B cell (primary cell): Measurements from ENCODE around the gene CNOT1. TPM values are rescaled to one million over a fixed set of nuclear protein-coding genes. Genes with fewer than 3 reads are reported as not detected.

Experiments
- ATAC-seq: fragments of 200-7000 bp; cut with Tn5 transposase; one replicate; pipeline ENCODE4 v1.10.0; 2021; ENCODE audit warnings: low read depth, mild to moderate bottlenecking, moderate number of reproducible peaks, moderate library complexity
- CTCF ChIA-PET: fragments of 350-600 bp; sonication (Branson Sonifier 250); formaldehyde crosslinking; loops from one replicate; lab custom pipeline; 2021; ENCODE audit warnings: antibody characterized with exemption, inconsistent platforms; lab: Charles Lee
- POLR2A ChIA-PET: fragments of 350-600 bp; sonication (Branson Sonifier 250); formaldehyde crosslinking; loops from one replicate; lab custom pipeline; 2021; ENCODE audit warnings: antibody characterized with exemption; lab: Charles Lee
- DNase-seq: peaks from one replicate; pipeline ENCODE4 v3.0.0; 2013
- H2AFZ ChIP-seq: 2 replicates; pipeline ENCODE4 v1.6.1; 2012; ENCODE audit warnings: mild to moderate bottlenecking, low read depth, low read length; ENCODE audit not compliant: insufficient read depth, poor library complexity, severe bottlenecking
- H3K27ac ChIP-seq, 2 donors: 1 replicate in 1 of 2; 2 replicates in 1 of 2; pipeline ENCODE4 v1.5.1; 2012 to 2013; ENCODE audit warnings: low read length in 2 of 2, mild to moderate bottlenecking in 2 of 2, moderate library complexity in 1 of 2
- H3K27me3 ChIP-seq, 4 experiments: fragments of 200-600 bp in 1 of 4; sonication (generic) in 1 of 4; replicated peaks in 1 of 4; 1 replicate in 2 of 4; 2 replicates in 2 of 4; pipeline versions ENCODE4 v1.6.1 to v1.7.0; 2013 to 2016; ENCODE audit warnings: low read length in 3 of 4, mild to moderate bottlenecking in 2 of 4, mixed read lengths in 1 of 4, moderate library complexity in 1 of 4; ENCODE audit not compliant: insufficient read depth in 4 of 4, control insufficient read depth in 3 of 4; ENCODE audit errors: control extremely low read depth in 1 of 4
- H3K36me3 ChIP-seq, 2 experiments: replicated peaks in 1 of 2; 1 replicate in 1 of 2; 2 replicates in 1 of 2; pipeline versions ENCODE4 v1.6.1 to v1.7.1; 2013; ENCODE audit warnings: low read length in 1 of 2; ENCODE audit not compliant: insufficient read depth in 2 of 2, control insufficient read depth in 1 of 2; ENCODE audit errors: control extremely low read depth in 1 of 2, extremely low read depth in 1 of 2
- H3K4me1 ChIP-seq, 2 donors: fragments of 200-600 bp in 1 of 2; sonication (generic) in 1 of 2; 1 replicate in 1 of 2; 2 replicates in 1 of 2; pipeline versions ENCODE4 v1.5.1 to v1.6.1; 2013 to 2017; ENCODE audit warnings: low read length in 2 of 2; ENCODE audit not compliant: control insufficient read depth in 2 of 2, insufficient read depth in 2 of 2
- H3K4me2 ChIP-seq: replicated peaks from 2 replicates; pipeline ENCODE3; 2012; ENCODE audit warnings: mild to moderate bottlenecking, low read depth, low read length; ENCODE audit not compliant: poor library complexity, severe bottlenecking
- H3K4me3 ChIP-seq, 5 experiments: fragments of 200-600 bp in 1 of 5; sonication (generic) in 1 of 5; 1 replicate in 3 of 5; 2 replicates in 2 of 5; pipeline versions ENCODE4 v1.5.1 to v1.7.0; 2011 to 2016; ENCODE audit warnings: low read length in 4 of 5, mild to moderate bottlenecking in 4 of 5, low read depth in 2 of 5, control low read depth in 1 of 5, moderate library complexity in 1 of 5; ENCODE audit not compliant: insufficient read depth in 1 of 5; ENCODE audit errors: control extremely low read depth in 1 of 5, extremely low read depth in 1 of 5
- H3K79me2 ChIP-seq: fragments of 200-600 bp; sonication (generic); one replicate; pipeline ENCODE4 v1.6.0; 2016; ENCODE audit warnings: low read length; ENCODE audit not compliant: control insufficient read depth, insufficient read depth
- H3K9ac ChIP-seq: fragments of 200-600 bp; sonication (generic); 2 replicates; pipeline ENCODE4 v1.6.1; 2017; ENCODE audit warnings: mild to moderate bottlenecking, low read length, moderate library complexity
- H3K9me3 ChIP-seq, 3 donors: one replicate each; pipeline versions ENCODE4 v1.6.1 to v1.7.1; 2013; ENCODE audit warnings: low read length in 2 of 3; ENCODE audit not compliant: control insufficient read depth in 2 of 3, insufficient read depth in 1 of 3; ENCODE audit errors: control extremely low read depth in 1 of 3
- H4K20me1 ChIP-seq: 2 replicates; pipeline ENCODE4 v1.6.0; 2012; ENCODE audit warnings: mild to moderate bottlenecking, low read length; ENCODE audit not compliant: insufficient read depth, control insufficient read depth, poor library complexity, severe bottlenecking
- H3K27ac Mint-ChIP-seq: one replicate; pipeline ENCODE4 v1.8.0; 2021; ENCODE audit warnings: mixed read lengths
- H3K27me3 Mint-ChIP-seq: one replicate; pipeline ENCODE4 v1.8.0; 2021; ENCODE audit warnings: mixed read lengths
- H3K4me1 Mint-ChIP-seq: one replicate; pipeline ENCODE4 v1.8.0; 2021; ENCODE audit warnings: mixed read lengths
- H3K4me3 Mint-ChIP-seq: one replicate; pipeline ENCODE4 v1.8.0; 2021; ENCODE audit warnings: mixed read lengths
- H3K9me3 Mint-ChIP-seq: one replicate; pipeline ENCODE4 v1.8.0; 2022; ENCODE audit warnings: mixed read lengths; ENCODE audit not compliant: insufficient read depth
- CTCF ChIP-seq: fragments of 200-600 bp; IDR thresholded peaks from one replicate; pipeline ENCODE4 v1.8.0; 2022; ENCODE audit warnings: antibody characterized with exemption, mild to moderate bottlenecking
- EZH2 ChIP-seq: IDR thresholded peaks from 2 replicates; pipeline ENCODE4 v1.6.1; 2012; ENCODE audit warnings: borderline replicate concordance, low read depth, mild to moderate bottlenecking, moderate library complexity, low read length; ENCODE audit not compliant: insufficient read depth, poor library complexity, severe bottlenecking
- WGBS: methylation state at CpG from one replicate; pipeline ENCODE4 v1.1.5; 2013; ENCODE audit warnings: missing lambda C conversion rate; ENCODE audit not compliant: insufficient coverage; 5-methylcytosine and 5-hydroxymethylcytosine counted together
- intact Hi-C: fragments of 100-400 bp; cut with micrococcal nuclease; formaldehyde crosslinking; loops from one replicate; pipeline ENCODE4 v1.10.0; 2022
- polyA plus RNA-seq: library from polyadenylated mRNA; depleted of rRNA; stranded (reverse); fragments of >200 nt; gene quantifications from 2 replicates; pipeline ENCODE4 v1.2.3, GENCODE V29; 2012
- total RNA-seq, 2 donors: library from RNA; stranded (reverse); fragments of 120-200 nt in 1 of 2; gene quantifications; 1 replicate in 1 of 2; 2 replicates in 1 of 2; pipeline versions ENCODE4 v1.2.3 to v1.2.4, GENCODE V29; 2013 to 2022

The CNOT1 gene
- total and polyA plus RNA-seq, 2 donors (not counting 1 experiment from before 2014, with no cell fraction given) = 211 to 268 TPM

DNA sequence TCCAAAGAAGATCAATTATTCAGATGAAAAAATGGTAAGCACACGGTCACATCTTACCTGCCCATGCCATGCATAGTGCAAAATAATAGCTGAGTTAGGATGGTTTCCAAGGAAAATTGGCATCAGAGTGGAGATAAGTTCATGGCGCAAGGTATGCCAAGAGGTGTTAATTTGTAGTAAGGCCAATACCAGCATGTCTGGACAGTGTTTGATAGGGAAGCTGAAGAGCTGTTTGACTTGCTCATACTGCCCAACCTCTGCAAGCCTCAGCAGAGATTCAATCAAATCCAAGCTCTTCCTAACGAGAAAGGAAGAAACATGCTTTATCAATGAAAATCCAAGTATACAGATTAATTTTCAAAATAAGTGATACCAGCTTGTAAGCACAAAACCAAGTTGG is 51.0 kb downstream of the CNOT1 start:
- Histone ChIP-seq H3K27ac (no peak overlapping the region), H3K79me2 (peaks cover 31% of the 10 kb centered on the region), H2AFZ (no peak overlapping the region), H3K9me3 (no peaks in the 10 kb centered on the region), H3K9ac (no peak overlapping the region), H4K20me1 (peaks cover 11% of the 10 kb centered on the region), H3K4me2 (no peak overlapping the region), H3K4me3 (no peak overlapping the region), H3K27me3 (no peaks in the 10 kb centered on the region), H3K36me3 (peaks cover 9 to 95% of the 10 kb centered on the region in 2 experiments), H3K4me1 (no peaks in the 10 kb centered on the region)
- no peaks in the 10 kb centered on the region for H3K4me1 Mint-ChIP-seq
- ChIA-PET POLR2A (no interaction called here), CTCF (interaction anchor here (1.6 kb wide), 1 partner anchor 11 kb away, joined by 3 read pairs; no protein-coding TSS in a partner anchor)
- no peak for ATAC-seq
- no peaks in the 10 kb centered on the region for H3K9me3 Mint-ChIP-seq
- TF ChIP-seq EZH2 (no peak), CTCF (no peak)
- H3K27ac Mint-ChIP-seq = no peak overlapping the region
- no peak overlapping the region for H3K4me3 Mint-ChIP-seq
- 100% methylated on average over 1 of the region's 3 CpGs for WGBS
- DNase-seq = no peak
- H3K27me3 Mint-ChIP-seq = no peaks in the 10 kb centered on the region
- intact Hi-C loops = no loop called here

DNA sequence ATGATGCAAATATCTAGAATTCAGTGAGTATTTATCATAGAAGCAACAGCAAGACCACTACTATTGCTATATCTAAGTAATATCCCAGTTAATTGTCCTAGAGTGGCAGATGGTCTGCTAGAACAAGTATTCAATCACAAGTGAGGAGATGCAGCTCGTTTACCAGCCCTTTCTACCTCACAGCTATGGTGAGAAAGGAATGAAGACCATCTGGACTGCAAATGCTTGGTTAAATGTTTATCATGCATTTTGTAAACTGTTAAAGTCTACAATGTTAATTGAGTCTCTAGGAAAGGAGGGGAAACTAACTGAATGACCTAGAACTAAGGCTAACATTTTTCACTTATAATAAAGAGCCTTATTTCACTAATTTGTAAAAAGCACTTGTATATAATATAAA is 52.5 kb downstream of the CNOT1 start:
- intact Hi-C loops = no loop called here
- POLR2A ChIA-PET = no interaction called here
- Histone ChIP-seq H3K36me3 (peaks cover 8 to 85% of the 10 kb centered on the region in 2 experiments), H3K9ac (no peak overlapping the region), H3K27me3 (no peaks in the 10 kb centered on the region), H3K9me3 (no peaks in the 10 kb centered on the region), H3K27ac (no peak overlapping the region), H2AFZ (no peak overlapping the region), H3K4me1 (no peaks in the 10 kb centered on the region), H3K4me2 (no peak overlapping the region), H4K20me1 (peaks cover 6% of the 10 kb centered on the region), H3K79me2 (peaks cover 23% of the 10 kb centered on the region), H3K4me3 (no peak overlapping the region)
- no peak for ATAC-seq
- CTCF ChIA-PET = no interaction called here
- DNase-seq = no peak
- Mint-ChIP-seq H3K27ac (no peak overlapping the region), H3K4me1 (no peaks in the 10 kb centered on the region), H3K9me3 (no peaks in the 10 kb centered on the region), H3K27me3 (no peaks in the 10 kb centered on the region), H3K4me3 (no peak overlapping the region)
- no CpG with 5 or more reads among the region's 1 CpG for WGBS
- TF ChIP-seq CTCF = no peak
- TF ChIP-seq EZH2 = no peak
